A549 (cell line): Measurements from ENCODE around the gene KRTAP20-2. TPM values are rescaled to one million over a fixed set of nuclear protein-coding genes. Genes with fewer than 3 reads are reported as not detected.

Experiments
- ATAC-seq, 2 experiments: fragments of 200-7000 bp in 1 of 2; fragments of >200 bp in 1 of 2; cut with Nextera tagmentation in 1 of 2; cut with Tn5 transposase in 1 of 2; 3 replicates each; pipeline versions ENCODE4 v1.8.0 to v1.9.1; 2018 to 2020; ENCODE audit warnings: mild to moderate bottlenecking in 1 of 2, moderate library complexity in 1 of 2
- CTCF ChIA-PET: fragments of 300-600 bp; sonication (Branson Sonifier 250); formaldehyde crosslinking; extraction: SDS; loops from one replicate; lab custom pipeline; 2021; ENCODE audit warnings: antibody characterized with exemption, inconsistent platforms; lab: Yijun Ruan, JAX
- POLR2A ChIA-PET: fragments of 350-600 bp; formaldehyde crosslinking; extraction: SDS; loops from one replicate; lab custom pipeline; 2021; ENCODE audit warnings: antibody characterized with exemption, inconsistent platforms; lab: Yijun Ruan, JAX
- DNase-seq, 2 experiments: peaks; one replicate each; pipeline versions ENCODE4 v3.0.0 to v3.0.0-alpha.2; 2011 to 2016; ENCODE audit warnings: low read depth in 1 of 2, low spot score in 1 of 2
- FAIRE-seq: peaks from 2 replicates; lab custom pipeline; 2011; peaks lifted over from hg19 to GRCh38; lab: Jason Lieb, UNC
- H3K27ac ChIP-seq, 2 experiments: fragments of >200 bp; sonication (Bioruptor Twin); formaldehyde crosslinking; 3 replicates each; pipeline ENCODE4 v1.5.1; 2016 to 2017
- H3K4me1 ChIP-seq: fragments of >200 bp; sonication (Bioruptor Twin); formaldehyde crosslinking; 3 replicates; pipeline ENCODE4 v1.6.1; 2016
- H3K4me2 ChIP-seq: fragments of >200 bp; sonication (Bioruptor Twin); formaldehyde crosslinking; 3 replicates; pipeline ENCODE4 v1.6.1; 2016
- H3K4me3 ChIP-seq: fragments of >200 bp; sonication (Bioruptor Twin); formaldehyde crosslinking; 3 replicates; pipeline ENCODE4 v1.5.1; 2016
- H3K9me3 ChIP-seq: fragments of >200 bp; sonication (Bioruptor Twin); formaldehyde crosslinking; 3 replicates; pipeline ENCODE4 v1.6.1; 2016
- CBX2 ChIP-seq: fragments of 200-600 bp; sonication (generic); IDR thresholded peaks from 2 replicates; pipeline ENCODE4 v1.6.1; 2016; ENCODE audit warnings: low read depth, mild to moderate bottlenecking, borderline replicate concordance
- CEBPB ChIP-seq, 2 experiments: fragments of >200 bp in 1 of 2; sonication (Bioruptor Twin) in 1 of 2; formaldehyde crosslinking in 1 of 2; IDR thresholded peaks; 2 replicates each; pipeline ENCODE4 v1.6.1; 2012 to 2016
- CHD2 ChIP-seq: fragments of 150-350 bp; IDR thresholded peaks from 2 replicates; pipeline ENCODE4 v1.6.1; 2014; ENCODE audit warnings: low read length; ENCODE audit not compliant: partially characterized antibody
- CHD4 ChIP-seq: fragments of 200-600 bp; sonication (generic); IDR thresholded peaks from 2 replicates; pipeline ENCODE4 v1.6.1; 2016; ENCODE audit warnings: antibody characterized with exemption, mild to moderate bottlenecking, borderline replicate concordance
- E2F6 ChIP-seq: IDR thresholded peaks from 2 replicates; pipeline ENCODE4 v1.6.1; 2012; ENCODE audit warnings: low read depth, borderline replicate concordance
- EHMT2 ChIP-seq: fragments of 200-600 bp; sonication (generic); IDR thresholded peaks from 2 replicates; pipeline ENCODE4 v1.6.1; 2016; ENCODE audit warnings: antibody characterized with exemption, low read depth, mild to moderate bottlenecking, moderate library complexity
- ESRRA ChIP-seq: fragments of 150-350 bp; IDR thresholded peaks from 2 replicates; pipeline ENCODE4 v1.6.1; 2014; ENCODE audit warnings: mild to moderate bottlenecking, low read length, borderline replicate concordance
- HOXA7 ChIP-seq: fragments of 250-450 bp; sonication (Bioruptor Pico); IDR thresholded peaks from 2 replicates; pipeline ENCODE4 v1.5.0; 2020; ENCODE audit warnings: mild to moderate bottlenecking, moderate library complexity
- HOXB13 ChIP-seq: fragments of 250-450 bp; sonication (Bioruptor Pico); IDR thresholded peaks from 2 replicates; pipeline ENCODE4 v1.5.0; 2020; ENCODE audit warnings: low read depth, mild to moderate bottlenecking, moderate library complexity
- MAZ ChIP-seq: fragments of 150-350 bp; IDR thresholded peaks from 2 replicates; pipeline ENCODE4 v1.6.1; 2014; ENCODE audit warnings: antibody characterized with exemption, low read depth, low read length, borderline replicate concordance
- MYC ChIP-seq: IDR thresholded peaks from 2 replicates; pipeline ENCODE4 v1.6.1; 2012; ENCODE audit warnings: mild to moderate bottlenecking, inconsistent platforms, low read length, improper control_type of control experiment, borderline replicate concordance
- NFE2L2 ChIP-seq: fragments of 150-350 bp; conservative IDR thresholded peaks from 2 replicates; pipeline ENCODE4 v1.6.1; 2014; ENCODE audit warnings: low read length
- NPAS2 ChIP-seq: fragments of 250-450 bp; sonication (Bioruptor Pico); IDR thresholded peaks from 2 replicates; pipeline ENCODE4 v1.8.0; 2022; ENCODE audit warnings: mild to moderate bottlenecking, moderate library complexity, borderline replicate concordance
- PHF8 ChIP-seq: fragments of 200-600 bp; sonication (generic); IDR thresholded peaks from 2 replicates; pipeline ENCODE4 v1.6.1; 2016; ENCODE audit warnings: low read depth, mild to moderate bottlenecking, antibody characterized with exemption, moderate library complexity, borderline replicate concordance
- RCOR1 ChIP-seq: fragments of 150-350 bp; IDR thresholded peaks from 2 replicates; pipeline ENCODE4 v1.6.1; 2014; ENCODE audit warnings: antibody characterized with exemption, low read length, low read depth
- WGBS: methylation state at CpG from one replicate; pipeline ENCODE4 v1.1.6; 2017; ENCODE audit errors: missing lambda C conversion rate; 5-methylcytosine and 5-hydroxymethylcytosine counted together
- polyA plus RNA-seq, 4 experiments: library from polyadenylated mRNA; depleted of rRNA in 3 of 4; stranded (reverse); fragments of >200 nt; fragmentation: RNase III in 1 of 4; extraction: RNeasy Plus Mini Kit Qiagen cat#74134 plus additional on column Dnase treatment in 1 of 4; gene quantifications; 2 replicates in 3 of 4; 3 replicates in 1 of 4; pipeline ENCODE4 v1.2.3, GENCODE V29; 2011 to 2017
- small RNA-seq, 6 experiments: library from RNA; depleted of rRNA; stranded (forward); fragments of <200 nt; gene quantifications; one replicate each; pipeline ENCODE3, GENCODE V24; 2012
- TF ChIP-seq, protein P1 (sequence below): fragments of 250-450 bp; sonication (Bioruptor Pico); IDR thresholded peaks from 2 replicates; pipeline ENCODE4 v1.5.0; 2020; ENCODE audit warnings: low read depth, mild to moderate bottlenecking, moderate library complexity
- TF ChIP-seq, protein P2 (sequence below): fragments of 250-450 bp; sonication (Bioruptor Pico); IDR thresholded peaks from 2 replicates; pipeline ENCODE4 v1.5.0; 2021; ENCODE audit warnings: mild to moderate bottlenecking, moderate library complexity, borderline replicate concordance

KRTAP20-2 gene
- polyA plus RNA-seq, 2 of the 4 experiments (the other 2 are of a cell fraction), result not detected

GRCh38 chr21:30684506-30684905 is 49.5 kb downstream of the KRTAP20-2 start:
- 3% methylated on average over 6 of the region's 6 CpGs for WGBS
- H3K27ac ChIP-seq, result no peak overlapping the region
- no peak for FAIRE-seq
- TF ChIP-seq ESRRA, result no peak
- TF ChIP-seq MYC, result no peak
- no peak for TF ChIP-seq CHD4
- TF ChIP-seq E2F6, result no peak
- TF ChIP-seq, protein P1, sequence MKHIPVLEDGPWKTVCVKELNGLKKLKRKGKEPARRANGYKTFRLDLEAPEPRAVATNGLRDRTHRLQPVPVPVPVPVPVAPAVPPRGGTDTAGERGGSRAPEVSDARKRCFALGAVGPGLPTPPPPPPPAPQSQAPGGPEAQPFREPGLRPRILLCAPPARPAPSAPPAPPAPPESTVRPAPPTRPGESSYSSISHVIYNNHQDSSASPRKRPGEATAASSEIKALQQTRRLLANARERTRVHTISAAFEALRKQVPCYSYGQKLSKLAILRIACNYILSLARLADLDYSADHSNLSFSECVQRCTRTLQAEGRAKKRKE (CRISPR knock-in tag), result no peak
- TF ChIP-seq CEBPB (IDR thresholded peaks at IDR 0.05), result no peak
- no peak for TF ChIP-seq HOXB13 (CRISPR knock-in tag)
- no peak for TF ChIP-seq RCOR1
- TF ChIP-seq MAZ, result no peak
- TF ChIP-seq EHMT2, result no peak
- no peak for TF ChIP-seq CBX2
- TF ChIP-seq, protein P2, sequence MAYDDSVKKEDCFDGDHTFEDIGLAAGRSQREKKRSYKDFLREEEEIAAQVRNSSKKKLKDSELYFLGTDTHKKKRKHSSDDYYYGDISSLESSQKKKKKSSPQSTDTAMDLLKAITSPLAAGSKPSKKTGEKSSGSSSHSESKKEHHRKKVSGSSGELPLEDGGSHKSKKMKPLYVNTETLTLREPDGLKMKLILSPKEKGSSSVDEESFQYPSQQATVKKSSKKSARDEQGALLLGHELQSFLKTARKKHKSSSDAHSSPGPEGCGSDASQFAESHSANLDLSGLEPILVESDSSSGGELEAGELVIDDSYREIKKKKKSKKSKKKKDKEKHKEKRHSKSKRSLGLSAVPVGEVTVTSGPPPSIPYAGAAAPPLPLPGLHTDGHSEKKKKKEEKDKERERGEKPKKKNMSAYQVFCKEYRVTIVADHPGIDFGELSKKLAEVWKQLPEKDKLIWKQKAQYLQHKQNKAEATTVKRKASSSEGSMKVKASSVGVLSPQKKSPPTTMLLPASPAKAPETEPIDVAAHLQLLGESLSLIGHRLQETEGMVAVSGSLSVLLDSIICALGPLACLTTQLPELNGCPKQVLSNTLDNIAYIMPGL (CRISPR knock-in tag), result no peak
- TF ChIP-seq NFE2L2, result no peak
- TF ChIP-seq CHD2, result no peak
- no peak for TF ChIP-seq HOXA7 (CRISPR knock-in tag)
- no peak for TF ChIP-seq PHF8
- no peak for TF ChIP-seq NPAS2
- no peak for DNase-seq
- no peaks in the 10 kb centered on the region for H3K4me1 ChIP-seq
- H3K9me3 ChIP-seq, result no peaks in the 10 kb centered on the region
- ChIA-PET POLR2A (no interaction called here), CTCF (no interaction called here)
- H3K4me3 ChIP-seq, result no peak overlapping the region
- H3K4me2 ChIP-seq, result no peak overlapping the region
- ATAC-seq, result no peak

Small RNA genes lying within 50 kb of the gene (small RNA-seq; reads per million reads assigned to genes)
- gene KRTAP20-1 (0 reads per million in 6 experiments), gene KRTAP20-3 (0 reads per million in 6 experiments), gene KRTAP20-4 (0 reads per million in 6 experiments), gene KRTAP22-1 (0 reads per million in 6 experiments), gene KRTAP22-2 (0 reads per million in 6 experiments)

Other genes with a start within 250 kb of the KRTAP20-2 start
- not detected in 2 replicates for gene KRTAP13-1, start 239.2 kb upstream of the KRTAP20-2 start, polyA plus RNA-seq (2011; rRNA removed)
- gene KRTAP13-1, start 239.2 kb upstream of the KRTAP20-2 start, polyA plus RNA-seq (2017; fragmentation: RNase III; extraction: RNeasy Plus Mini Kit Qiagen cat#74134 plus additional on column Dnase treatment), result not detected in 3 replicates
- not detected in 2 replicates for gene KRTAP13-3, start 209.3 kb upstream of the KRTAP20-2 start, polyA plus RNA-seq (2011; rRNA removed)
- not detected in 3 replicates for gene KRTAP13-3, start 209.3 kb upstream of the KRTAP20-2 start, polyA plus RNA-seq (2017; fragmentation: RNase III; extraction: RNeasy Plus Mini Kit Qiagen cat#74134 plus additional on column Dnase treatment)
- gene KRTAP13-4, start 205.0 kb upstream of the KRTAP20-2 start, polyA plus RNA-seq (2011; rRNA removed), result not detected in 2 replicates
- gene KRTAP13-4, start 205.0 kb upstream of the KRTAP20-2 start, polyA plus RNA-seq (2017; fragmentation: RNase III; extraction: RNeasy Plus Mini Kit Qiagen cat#74134 plus additional on column Dnase treatment), result not detected in 3 replicates
- not detected in 2 replicates for gene KRTAP15-1, start 194.9 kb upstream of the KRTAP20-2 start, polyA plus RNA-seq (2011; rRNA removed)
- not detected in 3 replicates for gene KRTAP15-1, start 194.9 kb upstream of the KRTAP20-2 start, polyA plus RNA-seq (2017; fragmentation: RNase III; extraction: RNeasy Plus Mini Kit Qiagen cat#74134 plus additional on column Dnase treatment)
- not detected in 2 replicates for gene KRTAP19-1, start 154.8 kb upstream of the KRTAP20-2 start, polyA plus RNA-seq (2011; rRNA removed)
- not detected in 3 replicates for gene KRTAP19-1, start 154.8 kb upstream of the KRTAP20-2 start, polyA plus RNA-seq (2017; fragmentation: RNase III; extraction: RNeasy Plus Mini Kit Qiagen cat#74134 plus additional on column Dnase treatment)
- gene KRTAP19-2, start 147.8 kb upstream of the KRTAP20-2 start, polyA plus RNA-seq (2011; rRNA removed), result not detected in 2 replicates
- gene KRTAP19-2, start 147.8 kb upstream of the KRTAP20-2 start, polyA plus RNA-seq (2017; fragmentation: RNase III; extraction: RNeasy Plus Mini Kit Qiagen cat#74134 plus additional on column Dnase treatment), result not detected in 3 replicates
- not detected in 2 replicates for gene KRTAP19-3, start 143.2 kb upstream of the KRTAP20-2 start, polyA plus RNA-seq (2011; rRNA removed)
- not detected in 3 replicates for gene KRTAP19-3, start 143.2 kb upstream of the KRTAP20-2 start, polyA plus RNA-seq (2017; fragmentation: RNase III; extraction: RNeasy Plus Mini Kit Qiagen cat#74134 plus additional on column Dnase treatment)
- gene KRTAP19-4, start 138.0 kb upstream of the KRTAP20-2 start, polyA plus RNA-seq (2011; rRNA removed), result not detected in 2 replicates
- not detected in 3 replicates for gene KRTAP19-4, start 138.0 kb upstream of the KRTAP20-2 start, polyA plus RNA-seq (2017; fragmentation: RNase III; extraction: RNeasy Plus Mini Kit Qiagen cat#74134 plus additional on column Dnase treatment)
- gene KRTAP19-5, start 133.1 kb upstream of the KRTAP20-2 start, polyA plus RNA-seq (2011; rRNA removed), result not detected in 2 replicates
- gene KRTAP19-5, start 133.1 kb upstream of the KRTAP20-2 start, polyA plus RNA-seq (2017; fragmentation: RNase III; extraction: RNeasy Plus Mini Kit Qiagen cat#74134 plus additional on column Dnase treatment), result not detected in 3 replicates
- gene KRTAP19-6, start 93.3 kb upstream of the KRTAP20-2 start, polyA plus RNA-seq (2011; rRNA removed), result not detected in 2 replicates
- gene KRTAP19-6, start 93.3 kb upstream of the KRTAP20-2 start, polyA plus RNA-seq (2017; fragmentation: RNase III; extraction: RNeasy Plus Mini Kit Qiagen cat#74134 plus additional on column Dnase treatment), result not detected in 3 replicates
- not detected in 2 replicates for gene KRTAP19-7, start 73.9 kb upstream of the KRTAP20-2 start, polyA plus RNA-seq (2011; rRNA removed)
- gene KRTAP19-7, start 73.9 kb upstream of the KRTAP20-2 start, polyA plus RNA-seq (2017; fragmentation: RNase III; extraction: RNeasy Plus Mini Kit Qiagen cat#74134 plus additional on column Dnase treatment), result not detected in 3 replicates
- gene KRTAP22-2, start 44.8 kb upstream of the KRTAP20-2 start, polyA plus RNA-seq (2011; rRNA removed), result not detected in 2 replicates
- gene KRTAP22-2, start 44.8 kb upstream of the KRTAP20-2 start, polyA plus RNA-seq (2017; fragmentation: RNase III; extraction: RNeasy Plus Mini Kit Qiagen cat#74134 plus additional on column Dnase treatment), result not detected in 3 replicates
- gene KRTAP6-3, start 42.8 kb upstream of the KRTAP20-2 start, polyA plus RNA-seq (2011; rRNA removed), result not detected in 2 replicates
- not detected in 3 replicates for gene KRTAP6-3, start 42.8 kb upstream of the KRTAP20-2 start, polyA plus RNA-seq (2017; fragmentation: RNase III; extraction: RNeasy Plus Mini Kit Qiagen cat#74134 plus additional on column Dnase treatment)
- not detected in 2 replicates for gene KRTAP6-2, start 36.3 kb upstream of the KRTAP20-2 start, polyA plus RNA-seq (2011; rRNA removed)
- not detected in 3 replicates for gene KRTAP6-2, start 36.3 kb upstream of the KRTAP20-2 start, polyA plus RNA-seq (2017; fragmentation: RNase III; extraction: RNeasy Plus Mini Kit Qiagen cat#74134 plus additional on column Dnase treatment)
- not detected in 2 replicates for gene KRTAP22-1, start 34.1 kb upstream of the KRTAP20-2 start, polyA plus RNA-seq (2011; rRNA removed)
- gene KRTAP22-1, start 34.1 kb upstream of the KRTAP20-2 start, polyA plus RNA-seq (2017; fragmentation: RNase III; extraction: RNeasy Plus Mini Kit Qiagen cat#74134 plus additional on column Dnase treatment), result not detected in 3 replicates
- not detected in 2 replicates for gene KRTAP6-1, start 21.3 kb upstream of the KRTAP20-2 start, polyA plus RNA-seq (2011; rRNA removed)
- gene KRTAP6-1, start 21.3 kb upstream of the KRTAP20-2 start, polyA plus RNA-seq (2017; fragmentation: RNase III; extraction: RNeasy Plus Mini Kit Qiagen cat#74134 plus additional on column Dnase treatment), result not detected in 3 replicates
- gene KRTAP20-1, start 18.8 kb upstream of the KRTAP20-2 start, polyA plus RNA-seq (2011; rRNA removed), result not detected in 2 replicates
- not detected in 3 replicates for gene KRTAP20-1, start 18.8 kb upstream of the KRTAP20-2 start, polyA plus RNA-seq (2017; fragmentation: RNase III; extraction: RNeasy Plus Mini Kit Qiagen cat#74134 plus additional on column Dnase treatment)
- not detected in 2 replicates for gene KRTAP20-4, start 14.6 kb upstream of the KRTAP20-2 start, polyA plus RNA-seq (2011; rRNA removed)
- gene KRTAP20-4, start 14.6 kb upstream of the KRTAP20-2 start, polyA plus RNA-seq (2017; fragmentation: RNase III; extraction: RNeasy Plus Mini Kit Qiagen cat#74134 plus additional on column Dnase treatment), result not detected in 3 replicates
- not detected in 2 replicates for gene KRTAP20-3, start 7.7 kb downstream of the KRTAP20-2 start, polyA plus RNA-seq (2011; rRNA removed)
- gene KRTAP20-3, start 7.7 kb downstream of the KRTAP20-2 start, polyA plus RNA-seq (2017; fragmentation: RNase III; extraction: RNeasy Plus Mini Kit Qiagen cat#74134 plus additional on column Dnase treatment), result not detected in 3 replicates
- not detected in 2 replicates for gene KRTAP21-3, start 83.6 kb downstream of the KRTAP20-2 start, polyA plus RNA-seq (2011; rRNA removed)
- not detected in 3 replicates for gene KRTAP21-3, start 83.6 kb downstream of the KRTAP20-2 start, polyA plus RNA-seq (2017; fragmentation: RNase III; extraction: RNeasy Plus Mini Kit Qiagen cat#74134 plus additional on column Dnase treatment)
- not detected in 2 replicates for gene KRTAP21-2, start 112.1 kb downstream of the KRTAP20-2 start, polyA plus RNA-seq (2011; rRNA removed)
- gene KRTAP21-2, start 112.1 kb downstream of the KRTAP20-2 start, polyA plus RNA-seq (2017; fragmentation: RNase III; extraction: RNeasy Plus Mini Kit Qiagen cat#74134 plus additional on column Dnase treatment), result not detected in 3 replicates
- not detected in 2 replicates for gene KRTAP21-1, start 120.2 kb downstream of the KRTAP20-2 start, polyA plus RNA-seq (2011; rRNA removed)
- not detected in 3 replicates for gene KRTAP21-1, start 120.2 kb downstream of the KRTAP20-2 start, polyA plus RNA-seq (2017; fragmentation: RNase III; extraction: RNeasy Plus Mini Kit Qiagen cat#74134 plus additional on column Dnase treatment)
- gene KRTAP8-1, start 178.1 kb downstream of the KRTAP20-2 start, polyA plus RNA-seq (2011; rRNA removed), result not detected in 2 replicates
- gene KRTAP8-1, start 178.1 kb downstream of the KRTAP20-2 start, polyA plus RNA-seq (2017; fragmentation: RNase III; extraction: RNeasy Plus Mini Kit Qiagen cat#74134 plus additional on column Dnase treatment), result not detected in 3 replicates
- not detected in 2 replicates for gene KRTAP7-1, start 194.6 kb downstream of the KRTAP20-2 start, polyA plus RNA-seq (2011; rRNA removed)
- not detected in 3 replicates for gene KRTAP7-1, start 194.6 kb downstream of the KRTAP20-2 start, polyA plus RNA-seq (2017; fragmentation: RNase III; extraction: RNeasy Plus Mini Kit Qiagen cat#74134 plus additional on column Dnase treatment)
- gene KRTAP11-1, start 246.4 kb downstream of the KRTAP20-2 start, polyA plus RNA-seq (2011; rRNA removed), result not detected in 2 replicates
- gene KRTAP11-1, start 246.4 kb downstream of the KRTAP20-2 start, polyA plus RNA-seq (2017; fragmentation: RNase III; extraction: RNeasy Plus Mini Kit Qiagen cat#74134 plus additional on column Dnase treatment), result not detected in 3 replicates